HFFc6 (cell line): ENCODE data around the gene DUOX2. TPM values are rescaled to one million over a fixed set of nuclear protein-coding genes. Genes with fewer than 3 reads are reported as not detected.
A peak's percentile ranks its signal among the peaks of the same experiment; 100 is the strongest.

Experiments used
- DNase-seq: peaks from one replicate; pipeline ENCODE4 v3.0.0-alpha.2; 2018
- H3K27ac Mint-ChIP-seq: 2 replicates; pipeline ENCODE4 v1.8.0; 2020; ENCODE audit warnings: mild to moderate bottlenecking, mixed read lengths
- H3K27me3 Mint-ChIP-seq: 2 replicates; pipeline ENCODE4 v1.8.0; 2021; ENCODE audit warnings: mild to moderate bottlenecking, moderate library complexity, mixed read lengths; ENCODE audit not compliant: insufficient read depth
- H3K36me3 Mint-ChIP-seq: 2 replicates; pipeline ENCODE4 v1.8.0; 2021; ENCODE audit warnings: low read depth, mixed read lengths
- H3K4me1 Mint-ChIP-seq: 2 replicates; pipeline ENCODE4 v1.8.0; 2020; ENCODE audit warnings: low read depth, mixed read lengths
- H3K4me3 Mint-ChIP-seq: 2 replicates; pipeline ENCODE4 v1.8.0; 2020; ENCODE audit warnings: mild to moderate bottlenecking, moderate library complexity, mixed read lengths
- H3K9me3 Mint-ChIP-seq: 2 replicates; pipeline ENCODE4 v1.8.0; 2020; ENCODE audit warnings: mild to moderate bottlenecking, mixed read lengths
- CTCF ChIP-seq: fragments of 200-600 bp; sonication (generic); IDR thresholded peaks from 2 replicates; pipeline ENCODE4 v1.5.0; 2021; ENCODE audit warnings: antibody characterized with exemption, mild to moderate bottlenecking
- total RNA-seq, 6 experiments: library from RNA; stranded (reverse); fragmentation: NEBNext Ultra II Directional; extraction: Animal tissue kit (Norgen Biotek cat#: 25700); gene quantifications; 2 replicates in 1 of 6; 3 replicates in 5 of 6; pipeline ENCODE4 v1.2.3, GENCODE V29; 2021

The DUOX2 gene
- total RNA-seq, 6 experiments from 2014 or later = not detected

- no peak overlapping the region for H3K27ac Mint-ChIP-seq
- no peaks in the 10 kb centered on the region for H3K9me3 Mint-ChIP-seq
- no peaks in the 10 kb centered on the region for H3K36me3 Mint-ChIP-seq
- peaks cover 73% of the 10 kb centered on the region for H3K27me3 Mint-ChIP-seq
- no peak overlapping the region for H3K4me3 Mint-ChIP-seq
- no peak for DNase-seq
- H3K4me1 Mint-ChIP-seq = peaks cover 13% of the 10 kb centered on the region
- TF ChIP-seq CTCF = no peak
Observed at GRCh38 chr15:45113380-45113990, 487 bp downstream of the DUOX2 start.

DNA sequence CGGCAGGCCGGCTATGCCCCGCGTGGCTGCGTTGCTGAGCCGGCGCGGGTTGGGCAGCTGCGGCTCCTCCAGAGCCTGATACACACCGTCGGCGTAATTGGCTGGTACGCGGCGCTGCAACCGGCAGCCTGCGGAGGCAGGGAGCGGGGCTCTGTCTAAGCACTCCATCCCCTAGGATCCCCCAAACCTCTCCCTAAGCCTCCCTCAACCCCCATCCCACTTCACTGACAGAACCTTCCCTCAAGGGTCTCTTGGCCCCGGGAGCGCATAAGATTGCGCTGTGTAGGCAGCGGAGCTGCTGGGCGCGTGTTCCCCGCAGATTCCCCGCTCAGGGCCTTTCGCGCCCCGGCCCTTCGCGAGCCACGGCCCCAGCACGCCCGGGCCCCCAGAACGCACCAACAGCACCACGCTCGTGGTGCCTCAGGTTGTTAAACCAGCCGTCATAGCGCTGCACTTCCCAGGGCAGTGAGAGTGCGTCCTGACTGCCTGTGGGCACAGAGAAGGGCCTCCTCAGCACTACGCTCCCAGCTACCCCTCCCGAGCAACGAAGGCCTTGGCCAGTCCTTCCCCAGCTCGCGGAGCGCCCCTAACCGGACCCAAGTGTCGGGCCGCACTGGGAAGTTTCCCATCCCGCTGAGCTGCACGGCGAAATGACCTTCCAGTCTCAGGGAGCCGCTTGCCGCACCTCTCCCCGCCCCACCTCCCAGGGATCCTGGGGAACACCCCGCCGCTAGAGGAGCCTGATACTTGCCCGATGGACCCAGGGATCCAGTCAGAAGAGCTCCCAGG is 1.2 kb downstream of the DUOX2 start:
- H3K9me3 Mint-ChIP-seq = no peaks in the 10 kb centered on the region
- peaks cover 69% of the 10 kb centered on the region for H3K27me3 Mint-ChIP-seq
- H3K36me3 Mint-ChIP-seq = no peaks in the 10 kb centered on the region
- TF ChIP-seq CTCF = no peak
- no peak overlapping the region for H3K4me3 Mint-ChIP-seq
- no peak overlapping the region for H3K27ac Mint-ChIP-seq
- H3K4me1 Mint-ChIP-seq = peaks cover 6% of the 10 kb centered on the region
- no peak for DNase-seq

DNA sequence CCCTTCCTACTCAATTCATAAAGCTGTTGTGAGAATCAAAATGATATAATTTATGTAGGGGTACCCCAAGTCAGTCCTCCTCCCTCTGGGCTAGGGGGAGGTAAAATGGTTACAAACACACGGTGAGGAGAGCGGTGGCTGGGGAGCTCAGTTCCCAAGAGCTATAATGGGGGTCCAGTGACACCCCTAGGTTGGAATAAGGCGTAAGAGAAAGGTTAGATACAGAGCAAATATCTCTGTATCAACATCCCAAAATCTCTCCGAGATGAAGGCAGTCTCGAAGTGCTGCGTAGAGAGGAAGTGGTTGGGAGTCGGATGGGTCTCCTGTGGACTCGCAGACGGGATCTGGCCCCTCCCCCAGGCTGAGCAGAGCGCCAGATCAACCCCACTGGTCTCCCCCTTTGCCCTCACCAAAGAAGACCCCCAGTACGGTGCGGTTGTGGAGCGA is 1.8 kb downstream of the DUOX2 start:
- TF ChIP-seq CTCF = no peak
- H3K36me3 Mint-ChIP-seq = no peaks in the 10 kb centered on the region
- H3K4me3 Mint-ChIP-seq = no peak overlapping the region
- peaks cover 5% of the 10 kb centered on the region; the same call in 1 of the 2 replicates for H3K4me1 Mint-ChIP-seq
- no peak for DNase-seq
- H3K9me3 Mint-ChIP-seq = no peaks in the 10 kb centered on the region
- H3K27me3 Mint-ChIP-seq = peaks cover 63% of the 10 kb centered on the region
- no peak overlapping the region for H3K27ac Mint-ChIP-seq

DNA sequence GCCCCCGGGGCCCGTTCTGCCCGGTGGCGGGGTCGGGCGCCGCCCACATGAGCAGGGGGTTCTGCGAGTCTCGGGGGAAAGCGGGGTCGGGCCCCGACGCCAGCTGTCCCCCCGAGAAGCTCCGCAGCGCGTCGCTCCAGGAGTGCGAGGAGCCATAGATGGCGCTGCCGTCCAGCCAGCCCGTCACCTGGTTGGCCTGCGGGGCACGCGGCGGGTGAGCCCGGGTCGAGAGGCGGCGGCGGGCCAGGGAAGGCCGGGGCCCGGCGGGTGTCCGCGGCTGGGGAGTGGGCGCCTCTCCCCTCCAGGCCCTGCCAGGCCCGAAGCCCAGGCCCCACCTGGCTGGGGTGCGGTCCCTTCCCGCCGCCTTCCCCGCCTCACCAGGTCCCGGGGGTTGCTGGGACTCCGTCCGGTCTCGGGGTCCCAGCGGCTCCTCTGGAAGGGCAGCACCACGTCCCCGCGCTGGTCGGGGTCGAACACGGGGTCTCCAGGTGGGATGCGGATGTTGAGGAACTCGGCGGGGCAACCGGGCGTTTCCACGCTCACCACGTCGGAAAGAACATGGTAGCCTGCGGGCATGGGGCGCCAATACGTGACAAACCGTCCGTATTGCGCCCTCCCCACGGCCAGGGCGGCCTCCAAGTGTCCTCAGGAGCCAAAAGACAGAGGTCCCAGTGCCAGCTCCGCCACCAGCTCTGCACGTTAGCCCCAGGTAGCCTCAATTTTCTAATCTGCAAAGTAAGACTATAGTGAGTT is 2.4 kb downstream of the DUOX2 start:
- H3K9me3 Mint-ChIP-seq = no peaks in the 10 kb centered on the region
- no peaks in the 10 kb centered on the region for H3K36me3 Mint-ChIP-seq
- no peak overlapping the region for H3K27ac Mint-ChIP-seq
- peaks cover 60% of the 10 kb centered on the region for H3K27me3 Mint-ChIP-seq
- no peak for TF ChIP-seq CTCF
- H3K4me3 Mint-ChIP-seq = no peak overlapping the region
- DNase-seq = no peak
- peaks cover 5% of the 10 kb centered on the region; the same call in 1 of the 2 replicates for H3K4me1 Mint-ChIP-seq

DNA sequence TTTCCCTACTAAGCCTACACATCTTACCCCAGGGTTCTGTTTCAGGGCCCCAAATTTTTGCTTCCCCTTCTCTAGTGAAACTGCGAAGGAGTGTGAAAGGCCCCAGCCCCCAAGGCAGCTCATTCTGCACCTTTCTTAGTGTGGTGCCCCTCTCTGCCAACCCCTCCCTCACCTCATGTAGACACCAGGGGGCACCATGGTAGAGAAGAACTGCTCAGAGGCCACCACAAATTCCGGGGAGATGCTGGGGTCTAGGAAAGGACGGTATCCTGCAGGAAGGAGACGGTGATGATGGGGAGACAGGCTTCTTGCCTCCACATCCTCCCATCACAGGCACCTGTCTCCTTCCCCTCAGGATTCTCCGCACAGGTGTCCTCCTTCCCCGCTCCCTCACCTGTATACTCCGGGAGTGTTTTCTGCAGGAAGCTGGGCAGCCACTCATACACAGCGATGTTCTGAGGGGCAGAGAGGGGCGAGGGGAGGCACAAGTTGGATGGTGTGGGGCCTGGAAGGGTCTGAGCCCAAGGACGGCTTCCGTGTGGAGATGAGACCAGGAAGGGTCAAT is 3.6 kb downstream of the DUOX2 start:
- Mint-ChIP-seq H3K36me3 (no peaks in the 10 kb centered on the region), H3K9me3 (no peaks in the 10 kb centered on the region), H3K4me3 (no peak overlapping the region), H3K27me3 (peaks cover 55% of the 10 kb centered on the region), H3K27ac (no peak overlapping the region), H3K4me1 (peaks cover 5% of the 10 kb centered on the region; the same call in 1 of the 2 replicates)
- peak; percentile 37; the same call in 1 of the 2 replicates for TF ChIP-seq CTCF
- no peak for DNase-seq
